Fibroblast of skin of right quadriceps (primary cell): ENCODE results near the gene KLHL8.
"Not testable (repeated sequence)": the region's sequence is repeated elsewhere in the genome, so short reads cannot be mapped to it uniquely, and the experiment has no call there.

Source experiments
- DNase-seq: peaks from one replicate; pipeline ENCODE4 v3.0.0-alpha.2; 2013

Gene KLHL8

GRCh38 chr4:87227751-87228151, 7.3 kb upstream of the KLHL8 start:
- no peak for DNase-seq

DNA sequence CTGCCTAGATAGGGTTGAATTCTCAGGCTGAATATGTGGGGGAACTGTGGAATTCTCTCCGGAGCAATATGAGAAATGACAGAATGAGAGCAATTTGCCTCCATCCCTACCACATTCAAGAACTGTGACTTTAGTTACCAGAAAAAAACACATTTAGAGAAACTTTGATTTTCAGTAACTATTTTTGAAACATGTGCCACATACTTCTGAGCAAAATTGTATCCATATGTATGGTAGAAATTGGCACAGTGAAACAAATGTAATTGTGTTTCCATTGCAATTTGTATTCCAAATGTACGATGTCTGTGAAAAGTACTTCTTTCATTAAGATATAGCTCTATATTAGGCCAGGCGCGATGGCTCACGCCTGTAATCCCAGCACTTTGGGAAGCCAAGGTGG, 5.5 kb upstream of the KLHL8 start:
- no peak for DNase-seq

- DNase-seq = no peak
These were observed 3.9 kb upstream of the KLHL8 start for GRCh38 chr4:87224141-87224923.

DNA sequence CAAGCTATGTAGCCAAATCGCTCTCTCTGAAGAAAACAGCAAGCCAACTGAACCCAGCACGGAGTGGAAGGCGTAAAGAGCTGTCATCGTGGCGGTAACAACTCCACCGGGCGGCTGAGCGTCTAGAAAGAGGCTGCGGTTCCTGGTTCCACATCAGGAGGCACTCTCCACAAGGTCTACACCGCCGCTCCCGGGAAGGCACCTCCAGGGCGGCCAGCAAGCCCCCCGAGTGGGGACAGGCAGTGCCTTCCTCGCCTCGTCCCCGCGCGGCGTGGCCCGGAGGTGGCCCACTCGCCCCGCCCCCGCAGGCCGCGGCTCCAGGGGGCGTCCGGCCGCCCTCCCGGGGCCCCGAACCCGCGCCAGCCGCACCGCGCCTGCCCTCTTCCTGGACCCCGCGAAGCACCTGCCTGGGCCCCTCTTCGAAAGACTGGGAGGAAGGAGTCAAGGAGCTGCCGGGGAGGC, 755 bp downstream of the KLHL8 start:
- peak; percentile 22 for DNase-seq

GRCh38 chr4:87217235-87217763, 3.1 kb downstream of the KLHL8 start:
- DNase-seq = not testable (repeated sequence)

DNA sequence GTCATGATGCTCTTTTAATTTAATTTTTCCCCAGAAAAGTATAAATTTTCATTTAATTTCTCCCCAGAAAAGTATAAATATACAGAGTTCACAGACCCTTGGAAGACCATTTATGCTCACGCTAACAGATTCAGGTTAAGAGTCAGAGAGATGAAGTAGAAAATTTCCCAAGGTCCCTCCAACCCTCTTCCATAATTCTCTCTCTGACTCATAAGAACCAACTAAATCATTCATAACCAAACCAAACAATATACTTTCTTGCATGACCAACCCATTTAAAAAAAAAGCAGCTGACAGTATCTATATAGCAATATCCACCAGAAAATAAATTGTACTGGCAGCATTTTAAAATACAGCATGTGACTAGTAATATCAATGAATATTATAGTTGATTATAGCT, 3.9 kb downstream of the KLHL8 start:
- DNase-seq = no peak

- DNase-seq = peak; percentile 55
These were observed 6.9 kb downstream of the KLHL8 start for GRCh38 chr4:87213421-87214075.

GRCh38 chr4:87211249-87211952, 9.0 kb downstream of the KLHL8 start:
- DNase-seq = no peak

DNA sequence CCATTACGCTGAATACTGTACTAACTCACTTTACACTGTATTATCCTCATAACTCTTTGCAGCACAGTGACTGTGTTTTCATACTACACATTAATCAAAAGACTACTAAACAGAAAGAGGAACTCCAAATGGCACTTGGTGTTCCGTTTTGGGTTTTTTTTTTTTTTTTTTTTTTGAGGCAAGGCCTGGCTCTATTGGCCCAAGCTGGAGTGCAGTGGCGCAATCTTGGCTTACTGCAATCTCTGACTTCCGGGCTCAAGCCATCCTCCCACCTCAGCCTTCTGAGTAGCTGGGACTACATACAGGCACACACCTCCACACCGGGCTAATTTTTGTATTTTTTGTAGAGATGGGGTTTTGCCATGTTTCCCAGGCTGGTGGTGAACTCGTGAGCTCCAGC, 10.7 kb downstream of the KLHL8 start:
- no peak for DNase-seq

DNA sequence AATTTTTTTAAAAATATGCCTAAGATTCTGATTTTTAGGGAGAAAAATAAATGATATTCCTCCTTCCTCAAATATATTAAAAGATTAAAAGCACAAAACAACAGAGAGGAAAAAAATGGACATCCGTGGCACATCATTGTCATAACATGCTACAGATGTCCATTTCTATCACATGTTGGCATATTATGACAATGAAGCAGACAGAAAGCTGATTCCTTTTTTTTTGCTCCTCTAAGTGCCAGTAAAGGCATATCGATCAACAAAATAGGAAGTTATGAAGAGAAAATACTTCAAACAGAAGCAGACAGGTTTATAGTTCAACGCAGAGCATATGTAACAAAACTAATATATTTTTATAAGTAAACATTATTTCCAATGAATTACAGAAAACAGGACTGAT, 11.2 kb downstream of the KLHL8 start:
- no peak for DNase-seq

GRCh38 chr4:87204559-87204958, 15.9 kb downstream of the KLHL8 start:
- no peak for DNase-seq

GRCh38 chr4:87196927-87197326, 23.5 kb downstream of the KLHL8 start:
- no peak for DNase-seq

- no peak for DNase-seq
These were observed 24.3 kb downstream of the KLHL8 start for GRCh38 chr4:87196146-87196545.

DNA sequence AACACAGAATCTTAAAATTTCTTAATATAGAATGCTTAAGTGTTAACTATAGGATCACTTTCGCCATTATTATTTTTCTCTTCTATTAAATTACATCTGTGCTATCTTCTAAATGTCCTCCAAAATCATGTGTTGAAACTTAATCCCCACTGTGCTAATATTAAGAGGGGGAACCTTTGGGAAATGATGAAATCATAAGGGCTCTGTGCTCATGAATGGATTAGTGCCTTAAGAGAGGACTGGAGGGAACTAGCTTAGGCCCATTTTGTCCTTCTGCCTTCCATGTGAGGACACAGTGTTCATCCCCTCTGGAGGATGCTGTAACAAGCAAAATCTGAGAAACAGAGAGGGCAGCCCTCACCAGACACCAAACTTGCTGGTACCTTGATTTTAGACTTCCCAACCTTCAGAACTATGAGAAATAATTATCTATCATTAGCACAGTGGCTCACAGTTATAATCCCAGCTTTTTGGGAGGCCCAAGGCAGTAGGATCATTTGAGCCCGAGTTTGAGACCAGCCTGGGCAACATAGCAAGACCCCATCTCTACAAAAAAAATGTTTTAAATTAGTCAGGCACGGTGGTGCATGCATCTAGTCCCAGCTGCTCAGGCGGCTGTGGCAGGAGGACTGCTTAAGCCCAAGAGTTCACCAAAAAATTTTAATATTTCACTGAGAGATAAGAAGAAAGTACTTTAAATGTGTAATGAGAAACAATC, 26.3 kb downstream of the KLHL8 start:
- DNase-seq = no peak

GRCh38 chr4:87192145-87192919, 28.1 kb downstream of the KLHL8 start:
- peak; percentile 12 for DNase-seq

GRCh38 chr4:87188932-87189331, 31.5 kb downstream of the KLHL8 start:
- no peak for DNase-seq

GRCh38 chr4:87188048-87188447, 32.4 kb downstream of the KLHL8 start:
- DNase-seq = peak; percentile 82

DNA sequence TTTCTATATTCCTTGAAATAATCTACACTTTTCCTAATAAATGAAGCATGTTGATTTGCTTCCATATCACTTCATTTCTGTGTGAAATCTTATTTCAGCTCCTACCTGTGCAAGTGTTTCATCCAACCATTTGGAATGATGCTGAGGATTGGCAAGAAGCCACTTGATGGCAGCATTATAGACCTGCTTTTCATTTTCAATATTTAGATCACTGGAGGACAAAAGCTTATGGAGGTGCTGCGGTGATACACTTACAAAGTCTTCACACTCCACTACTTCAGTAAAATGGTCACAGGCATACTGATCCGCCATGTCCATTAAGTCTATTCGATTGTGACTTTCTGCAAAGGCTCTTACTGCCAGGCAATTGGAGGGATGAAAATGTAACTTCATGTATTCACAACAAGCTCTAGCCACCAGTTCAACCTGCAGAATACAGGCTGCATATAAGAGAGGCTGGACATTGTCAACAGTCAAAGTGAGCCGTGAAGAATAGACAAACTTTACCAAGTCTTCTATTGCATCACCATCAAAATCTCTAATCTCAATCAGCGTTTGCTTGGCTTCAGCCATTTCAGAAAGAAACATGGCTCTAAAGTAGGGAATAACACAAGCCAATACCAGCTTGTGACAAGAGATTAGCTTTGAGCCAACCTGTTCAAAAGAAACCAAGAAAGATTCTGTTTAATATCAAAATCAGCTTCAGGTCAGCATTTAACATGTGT, 35.1 kb downstream of the KLHL8 start:
- DNase-seq = no peak

- DNase-seq = peak; percentile 24
These were observed 39.7 kb downstream of the KLHL8 start for GRCh38 chr4:87180767-87181166.

DNA sequence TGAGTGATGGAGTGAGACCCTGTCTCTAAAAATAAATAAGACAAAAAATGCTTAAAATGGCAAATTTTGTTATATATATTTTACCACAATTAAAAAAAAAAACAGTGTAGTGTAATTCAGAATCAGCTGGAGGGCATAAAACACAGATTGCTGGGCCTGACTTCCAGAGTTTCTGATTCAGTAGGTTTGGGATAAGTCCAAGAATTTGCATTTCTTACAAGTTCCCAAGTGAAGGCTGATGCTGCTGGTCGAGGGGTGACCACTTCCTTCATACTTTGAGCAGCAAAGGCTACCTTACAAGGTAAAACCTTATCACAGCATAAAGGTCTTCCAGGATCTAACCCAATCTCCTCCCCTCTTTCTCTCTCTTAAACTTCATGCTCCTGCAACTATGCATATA, 40.7 kb downstream of the KLHL8 start:
- peak; percentile 33 for DNase-seq

DNA sequence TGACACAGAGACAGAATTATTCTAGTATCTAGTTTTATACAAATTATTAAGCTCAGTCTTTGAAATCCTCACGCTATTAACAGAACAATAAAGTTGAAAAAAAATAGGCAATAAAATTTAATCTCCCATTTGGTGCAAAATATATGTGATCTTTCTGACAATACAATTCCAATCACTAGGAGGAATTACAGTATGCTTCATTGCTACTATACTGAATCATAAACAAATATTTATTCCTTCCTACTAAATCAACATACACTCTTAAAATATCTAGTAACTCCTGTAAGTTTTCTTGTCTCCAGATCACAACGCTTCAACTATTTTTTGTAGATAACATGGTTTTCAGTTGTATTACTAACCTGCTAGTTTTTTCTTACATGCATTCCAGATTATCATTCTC, 45.7 kb downstream of the KLHL8 start:
- no peak for DNase-seq
